ENCODE results near the gene LRMDA.

The LRMDA gene

DNA sequence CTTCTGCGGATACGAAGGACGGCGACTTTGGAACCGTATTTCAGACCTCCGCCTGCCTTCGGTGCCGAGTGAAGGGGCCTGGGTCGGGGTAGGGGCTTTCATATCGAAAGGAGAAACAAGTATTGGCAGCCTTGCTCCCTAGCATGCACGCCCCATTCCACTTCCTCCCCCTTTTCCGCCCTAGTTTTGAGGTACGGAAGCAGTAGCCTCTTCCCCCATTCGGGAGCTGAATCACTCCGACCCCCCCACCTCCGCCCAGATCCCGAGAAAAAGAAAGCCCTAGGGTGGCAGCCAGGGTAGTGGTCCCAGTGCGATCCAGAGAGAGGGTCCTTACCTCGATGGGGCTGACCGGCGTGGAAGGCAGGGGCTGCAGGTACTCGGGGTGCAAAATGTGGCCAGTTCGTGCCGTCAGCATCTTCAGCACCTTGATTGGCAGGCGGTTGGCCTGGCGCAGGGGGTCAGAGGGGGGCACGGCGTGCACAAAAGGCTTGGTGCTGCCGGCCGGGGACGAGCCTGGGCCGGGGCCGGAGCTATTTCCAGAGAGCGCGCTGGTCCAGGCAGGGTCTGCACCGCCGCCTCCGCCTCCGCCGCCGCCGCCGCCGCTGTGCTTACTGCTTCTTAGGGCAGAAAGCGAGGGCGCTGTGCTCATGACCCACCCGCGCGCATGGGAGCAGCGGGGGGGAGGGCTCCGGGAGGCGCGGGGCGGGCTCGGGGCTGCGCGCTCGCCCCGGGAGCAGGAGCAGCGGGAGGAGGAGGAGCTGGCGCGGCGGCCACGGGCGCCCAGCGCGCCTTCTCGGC, 30.5 kb upstream of the LRMDA start:
- no peaks in the 10 kb centered on the region for H3K27me3 ChIP-seq (ENCODE audit: low read length)
- TF ChIP-seq, protein P1, sequence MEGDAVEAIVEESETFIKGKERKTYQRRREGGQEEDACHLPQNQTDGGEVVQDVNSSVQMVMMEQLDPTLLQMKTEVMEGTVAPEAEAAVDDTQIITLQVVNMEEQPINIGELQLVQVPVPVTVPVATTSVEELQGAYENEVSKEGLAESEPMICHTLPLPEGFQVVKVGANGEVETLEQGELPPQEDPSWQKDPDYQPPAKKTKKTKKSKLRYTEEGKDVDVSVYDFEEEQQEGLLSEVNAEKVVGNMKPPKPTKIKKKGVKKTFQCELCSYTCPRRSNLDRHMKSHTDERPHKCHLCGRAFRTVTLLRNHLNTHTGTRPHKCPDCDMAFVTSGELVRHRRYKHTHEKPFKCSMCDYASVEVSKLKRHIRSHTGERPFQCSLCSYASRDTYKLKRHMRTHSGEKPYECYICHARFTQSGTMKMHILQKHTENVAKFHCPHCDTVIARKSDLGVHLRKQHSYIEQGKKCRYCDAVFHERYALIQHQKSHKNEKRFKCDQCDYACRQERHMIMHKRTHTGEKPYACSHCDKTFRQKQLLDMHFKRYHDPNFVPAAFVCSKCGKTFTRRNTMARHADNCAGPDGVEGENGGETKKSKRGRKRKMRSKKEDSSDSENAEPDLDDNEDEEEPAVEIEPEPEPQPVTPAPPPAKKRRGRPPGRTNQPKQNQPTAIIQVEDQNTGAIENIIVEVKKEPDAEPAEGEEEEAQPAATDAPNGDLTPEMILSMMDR (IDR thresholded peaks at IDR 0.05; ENCODE audit: insufficient read depth, low read length, poor library complexity, severe bottlenecking) = no peak
- no peak overlapping the region for H2AFZ ChIP-seq (ENCODE audit: low read depth, low read length, severe bottlenecking)
- no peaks in the 10 kb centered on the region for H3F3A ChIP-seq (ENCODE audit: insufficient read depth)
- no peak overlapping the region for H3K27ac ChIP-seq (ENCODE audit: low read depth, low read length)
- H3K4me3 ChIP-seq (ENCODE audit: insufficient read depth, low read length, poor library complexity, severe bottlenecking) = no peak overlapping the region
- no peaks in the 10 kb centered on the region for H3K9me3 ChIP-seq (ENCODE audit: insufficient read depth, low read length)
- H3K4me2 ChIP-seq (ENCODE audit: low read depth, low read length, poor library complexity, severe bottlenecking) = no peak overlapping the region
- H3K9ac ChIP-seq (ENCODE audit: low read length) = no peak overlapping the region
- no peaks in the 10 kb centered on the region for H4K20me1 ChIP-seq (ENCODE audit: low read depth, low read length)
- H3K36me3 ChIP-seq (ENCODE audit: low read length) = no peaks in the 10 kb centered on the region
- H3K79me2 ChIP-seq (ENCODE audit: insufficient read depth, low read length) = no peaks in the 10 kb centered on the region
- H3K9me2 ChIP-seq (replicated peaks; ENCODE audit: insufficient read depth, low read length) = no peaks in the 10 kb centered on the region

DNA sequence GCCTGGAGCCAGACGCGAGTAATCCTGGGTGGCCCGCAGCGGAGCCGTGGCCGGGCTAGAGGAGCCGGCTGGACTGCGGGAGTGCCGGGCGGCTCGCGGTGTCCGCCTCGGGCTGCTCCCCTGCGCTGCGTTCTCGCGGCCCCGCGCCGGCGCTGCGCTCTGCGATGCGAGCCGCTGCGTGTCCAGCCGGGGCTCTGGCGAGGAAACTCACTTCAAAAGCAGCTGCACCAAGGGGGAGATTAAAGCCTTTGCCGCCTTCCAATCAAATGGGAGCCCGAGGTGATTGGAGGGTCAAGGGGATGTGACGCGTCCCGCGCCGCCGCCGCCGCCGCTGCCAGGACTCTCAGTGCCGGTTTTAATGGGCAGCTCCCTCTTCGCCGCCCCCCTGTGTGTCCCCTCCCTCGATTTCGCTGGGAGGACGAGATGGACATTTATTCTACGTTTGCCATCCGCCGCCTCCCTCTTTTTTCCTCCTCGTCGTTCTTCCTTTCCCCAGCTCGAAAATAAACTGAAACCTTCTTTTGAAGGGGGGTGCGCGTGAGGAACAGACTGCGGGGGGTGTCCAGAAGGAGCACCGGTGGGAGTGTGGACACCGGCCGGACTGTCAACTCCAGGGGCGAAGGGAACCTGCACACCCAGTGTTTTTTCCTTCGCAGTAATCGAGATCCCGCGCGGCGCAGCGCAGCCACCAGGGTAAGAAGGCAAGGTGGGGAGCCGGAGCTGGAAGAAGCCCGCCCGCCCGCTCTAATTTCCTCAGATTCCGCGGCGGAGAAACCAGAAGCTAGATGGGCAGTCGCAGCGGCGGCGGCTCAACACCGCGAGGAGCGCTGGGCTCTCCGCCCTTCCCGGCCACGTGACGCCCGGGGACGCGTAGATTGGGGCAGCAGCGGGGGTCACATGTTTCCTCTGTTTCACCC, 29.6 kb upstream of the LRMDA start, which contains the start of gene ZNF503:
TSS of gene ZNF503 (minus strand) at position 196 of the 917 bp plus-strand sequence. CDS start 345 bp downstream, outside the sequence.
- no peaks in the 10 kb centered on the region for H3K9me2 ChIP-seq (replicated peaks; ENCODE audit: insufficient read depth, low read length)
- H3K4me3 ChIP-seq (ENCODE audit: insufficient read depth, low read length, poor library complexity, severe bottlenecking) = no peak within 1 kb of the TSS
- H3K36me3 ChIP-seq (ENCODE audit: low read length) = no peaks in the 10 kb centered on the region
- H3K9me3 ChIP-seq (ENCODE audit: insufficient read depth, low read length) = no peaks in the 10 kb centered on the region
- no peaks in the 10 kb centered on the region for H3K27me3 ChIP-seq (ENCODE audit: low read length)
- H3K9ac ChIP-seq (ENCODE audit: low read length) = no peak within 1 kb of the TSS
- no peaks in the 10 kb centered on the region for H4K20me1 ChIP-seq (ENCODE audit: low read depth, low read length)
- H3K79me2 ChIP-seq (ENCODE audit: insufficient read depth, low read length) = no peaks in the 10 kb centered on the region
- TF ChIP-seq, protein P1 (IDR thresholded peaks at IDR 0.05; ENCODE audit: insufficient read depth, low read length, poor library complexity, severe bottlenecking) = no peak
- TF ChIP-seq EZH2phosphoT487 (conservative IDR thresholded peaks at IDR 0.05; ENCODE audit: low read length) = no peak
- H3K27ac ChIP-seq (ENCODE audit: low read depth, low read length) = no peak within 1 kb of the TSS
- no peaks in the 10 kb centered on the region for H3F3A ChIP-seq (ENCODE audit: insufficient read depth)
- no peak within 1 kb of the TSS for H2AFZ ChIP-seq (ENCODE audit: low read depth, low read length, severe bottlenecking)
- no peak within 1 kb of the TSS for H3K4me2 ChIP-seq (ENCODE audit: low read depth, low read length, poor library complexity, severe bottlenecking)

DNA sequence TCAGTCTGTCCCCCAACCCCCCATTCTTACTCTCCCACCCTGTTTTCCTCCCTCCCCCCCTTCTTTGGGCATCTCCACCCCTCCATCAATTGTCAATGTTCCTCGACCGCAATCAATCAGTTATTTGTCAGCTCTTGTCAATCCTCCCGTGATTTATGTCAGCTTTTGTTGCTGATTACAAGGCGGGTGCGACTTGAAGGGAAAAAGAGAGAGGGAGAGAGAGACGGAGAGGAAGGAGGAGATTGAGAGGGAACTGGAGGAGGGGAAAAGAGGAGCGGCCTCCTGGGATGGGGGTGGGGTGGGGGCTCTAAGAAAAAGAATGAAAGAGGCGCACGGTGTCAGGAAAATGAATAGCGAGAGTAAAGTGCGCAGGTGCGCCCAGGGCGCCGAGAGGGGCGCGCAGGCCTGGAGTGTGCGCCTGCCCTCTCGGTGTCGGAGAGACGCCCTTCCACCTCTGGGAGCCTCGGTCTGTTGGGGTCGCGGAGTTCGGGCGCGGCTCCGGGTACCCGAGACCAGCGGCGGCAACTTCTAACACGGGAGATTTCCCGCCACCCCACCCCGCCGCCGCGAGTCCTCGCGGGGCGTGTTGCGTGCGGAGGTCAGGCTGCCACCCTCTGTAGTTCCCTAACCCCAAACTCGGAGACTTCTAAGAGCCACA, 28.8 kb upstream of the LRMDA start:
- H2AFZ ChIP-seq (ENCODE audit: low read depth, low read length, severe bottlenecking) = no peak overlapping the region
- H3K9me2 ChIP-seq (replicated peaks; ENCODE audit: insufficient read depth, low read length) = no peaks in the 10 kb centered on the region
- no peak overlapping the region for H3K9ac ChIP-seq (ENCODE audit: low read length)
- H3K79me2 ChIP-seq (ENCODE audit: insufficient read depth, low read length) = no peaks in the 10 kb centered on the region
- no peaks in the 10 kb centered on the region for H3K9me3 ChIP-seq (ENCODE audit: insufficient read depth, low read length)
- no peak overlapping the region for H3K4me2 ChIP-seq (ENCODE audit: low read depth, low read length, poor library complexity, severe bottlenecking)
- no peak overlapping the region for H3K4me3 ChIP-seq (ENCODE audit: insufficient read depth, low read length, poor library complexity, severe bottlenecking)
- no peaks in the 10 kb centered on the region for H3K27me3 ChIP-seq (ENCODE audit: low read length)
- TF ChIP-seq EZH2phosphoT487 (conservative IDR thresholded peaks at IDR 0.05; ENCODE audit: low read length) = no peak
- TF ChIP-seq, protein P1 (IDR thresholded peaks at IDR 0.05; ENCODE audit: insufficient read depth, low read length, poor library complexity, severe bottlenecking) = no peak
- no peaks in the 10 kb centered on the region for H3F3A ChIP-seq (ENCODE audit: insufficient read depth)
- no peaks in the 10 kb centered on the region for H3K36me3 ChIP-seq (ENCODE audit: low read length)
- H4K20me1 ChIP-seq (ENCODE audit: low read depth, low read length) = no peaks in the 10 kb centered on the region
- H3K27ac ChIP-seq (ENCODE audit: low read depth, low read length) = no peak overlapping the region

Measured in SU-DHL-6 (cell line).